HUES48 (cell line): Measurements from ENCODE around the gene SEPTIN5.

Experiments used
- H3K27ac ChIP-seq: one replicate; pipeline ENCODE4 v1.7.0; 2013; ENCODE audit warnings: low read depth, low read length, inconsistent platforms
- H3K27me3 ChIP-seq: 2 replicates; pipeline ENCODE4 v1.6.1; 2013; ENCODE audit warnings: mild to moderate bottlenecking, low read length; ENCODE audit not compliant: control insufficient read depth, insufficient read depth
- H3K36me3 ChIP-seq: 2 replicates; pipeline ENCODE4 v1.6.1; 2013; ENCODE audit warnings: low read length; ENCODE audit not compliant: control insufficient read depth, insufficient read depth
- H3K4me1 ChIP-seq: 2 replicates; pipeline ENCODE4 v1.6.1; 2013; ENCODE audit warnings: mild to moderate bottlenecking, low read length; ENCODE audit not compliant: control insufficient read depth, insufficient read depth
- H3K4me3 ChIP-seq: 2 replicates; pipeline ENCODE4 v1.5.1; 2013; ENCODE audit warnings: mild to moderate bottlenecking, low read depth, low read length
- H3K9ac ChIP-seq: 2 replicates; pipeline ENCODE4 v1.6.1; 2013; ENCODE audit warnings: mild to moderate bottlenecking, low read depth, low read length, moderate library complexity
- H3K9me3 ChIP-seq: 2 replicates; pipeline ENCODE4 v1.6.1; 2013; ENCODE audit warnings: low read length; ENCODE audit not compliant: control insufficient read depth, insufficient read depth

Gene SEPTIN5

GRCh38 chr22:19755145-19755710 lies 40.9 kb downstream of the SEPTIN5 start:
- H3K9me3 ChIP-seq = no peaks in the 10 kb centered on the region
- peaks cover 14% of the 10 kb centered on the region; the same call in 1 of the 2 replicates for H3K4me1 ChIP-seq
- no peaks in the 10 kb centered on the region for H3K36me3 ChIP-seq
- no peak overlapping the region for H3K9ac ChIP-seq
- H3K27me3 ChIP-seq = peaks cover 89% of the 10 kb centered on the region
- H3K4me3 ChIP-seq = peak overlapping the region; percentile 14; the same call in 1 of the 2 replicates
- no peak overlapping the region for H3K27ac ChIP-seq

- H3K9ac ChIP-seq = no peak overlapping the region
- H3K27me3 ChIP-seq = peaks cover 94% of the 10 kb centered on the region
- peak overlapping the region; percentile 14; the same call in 1 of the 2 replicates for H3K4me3 ChIP-seq
- H3K9me3 ChIP-seq = no peaks in the 10 kb centered on the region
- H3K36me3 ChIP-seq = no peaks in the 10 kb centered on the region
- H3K4me1 ChIP-seq = peaks cover 13% of the 10 kb centered on the region; the same call in 1 of the 2 replicates
- no peak overlapping the region for H3K27ac ChIP-seq
Measured at GRCh38 chr22:19755722-19756287, 41.5 kb downstream of the SEPTIN5 start.

- H3K27me3 ChIP-seq = peaks cover 98% of the 10 kb centered on the region
- peaks cover 10% of the 10 kb centered on the region; the same call in 1 of the 2 replicates for H3K4me1 ChIP-seq
- H3K9me3 ChIP-seq = no peaks in the 10 kb centered on the region
- H3K9ac ChIP-seq = no peak overlapping the region
- H3K27ac ChIP-seq = no peak overlapping the region
- H3K36me3 ChIP-seq = no peaks in the 10 kb centered on the region
- peak overlapping the region; percentile 30; the same call in 1 of the 2 replicates for H3K4me3 ChIP-seq
Measured at GRCh38 chr22:19756288-19757128, 42.2 kb downstream of the SEPTIN5 start.

GRCh38 chr22:19757140-19757984 lies 43.1 kb downstream of the SEPTIN5 start:
- Histone ChIP-seq H3K9ac (no peak overlapping the region), H3K4me3 (peak overlapping the region; percentile 30; the same call in 1 of the 2 replicates), H3K27ac (no peak overlapping the region), H3K27me3 (peaks cover 98% of the 10 kb centered on the region), H3K4me1 (peaks cover 10% of the 10 kb centered on the region; the same call in 1 of the 2 replicates), H3K36me3 (no peaks in the 10 kb centered on the region), H3K9me3 (no peaks in the 10 kb centered on the region)

- Histone ChIP-seq H3K9me3 (no peaks in the 10 kb centered on the region), H3K27ac (no peak overlapping the region), H3K27me3 (peaks cover 98% of the 10 kb centered on the region), H3K36me3 (no peaks in the 10 kb centered on the region), H3K9ac (no peak overlapping the region), H3K4me1 (peaks cover 14% of the 10 kb centered on the region; the same call in 1 of the 2 replicates), H3K4me3 (no peak overlapping the region)
Measured at GRCh38 chr22:19757985-19758895, 43.9 kb downstream of the SEPTIN5 start.

- Histone ChIP-seq H3K9me3 (no peaks in the 10 kb centered on the region), H3K27ac (no peak overlapping the region), H3K9ac (no peak overlapping the region), H3K4me3 (no peak overlapping the region), H3K27me3 (peaks cover 98% of the 10 kb centered on the region), H3K4me1 (peaks cover 19% of the 10 kb centered on the region; the same call in 1 of the 2 replicates), H3K36me3 (no peaks in the 10 kb centered on the region)
Measured at GRCh38 chr22:19758896-19759426, 44.7 kb downstream of the SEPTIN5 start.

GRCh38 chr22:19759427-19760057 lies 45.2 kb downstream of the SEPTIN5 start:
- Histone ChIP-seq H3K9ac (no peak overlapping the region), H3K27ac (no peak overlapping the region), H3K9me3 (no peaks in the 10 kb centered on the region), H3K27me3 (peaks cover 98% of the 10 kb centered on the region), H3K4me3 (no peak overlapping the region), H3K4me1 (peaks cover 21% of the 10 kb centered on the region; the same call in 1 of the 2 replicates), H3K36me3 (no peaks in the 10 kb centered on the region)

GRCh38 chr22:19760058-19760950 lies 46.0 kb downstream of the SEPTIN5 start, which contains the start of gene TBX1:
Gene TBX1 (plus strand): TSS chr22:19760778. CDS start chr22:19760844, 66 bp downstream.
- Histone ChIP-seq H3K9me3 (no peaks in the 10 kb centered on the region), H3K4me1 (peaks cover 27% of the 10 kb centered on the region), H3K9ac (no peak within 1 kb of the TSS), H3K4me3 (no peak within 1 kb of the TSS; the same call in 1 of the 2 replicates), H3K27ac (no peak within 1 kb of the TSS), H3K27me3 (peaks cover 98% of the 10 kb centered on the region), H3K36me3 (no peaks in the 10 kb centered on the region)
